Liver (tissue), 3 donors: ENCODE measurements around the gene PDIA3.

Experiments used
- EGR1 ChIP-seq, 2 donors: IDR thresholded peaks; 2 replicates each; pipeline ENCODE4 v1.6.1; 2016 to 2018; ENCODE audit warnings: antibody characterized with exemption in 2 of 2, low read depth in 2 of 2
- GABPA ChIP-seq, 2 donors: IDR thresholded peaks in 1 of 2; conservative IDR thresholded peaks in 1 of 2; 2 replicates each; pipeline ENCODE4 v1.6.1; 2016; ENCODE audit warnings: antibody characterized with exemption in 2 of 2, mild to moderate bottlenecking in 1 of 2, moderate library complexity in 1 of 2
- JUND ChIP-seq, 2 donors: IDR thresholded peaks; 2 replicates each; pipeline ENCODE4 v1.6.1; 2016; ENCODE audit warnings: antibody characterized with exemption in 2 of 2
- MAX ChIP-seq: IDR thresholded peaks from 2 replicates; pipeline ENCODE4 v1.6.1; 2016; ENCODE audit warnings: antibody characterized with exemption
- SP1 ChIP-seq: IDR thresholded peaks from 2 replicates; pipeline ENCODE4 v1.6.1; 2018; ENCODE audit warnings: antibody characterized with exemption, mild to moderate bottlenecking
- TAF1 ChIP-seq: conservative IDR thresholded peaks from 2 replicates; pipeline ENCODE4 v1.6.1; 2016; ENCODE audit warnings: antibody characterized with exemption, mild to moderate bottlenecking
- TF ChIP-seq, protein P1 (sequence below): fragments of 150-350 bp; IDR thresholded peaks from 2 replicates; pipeline ENCODE4 v1.5.1; 2017; ENCODE audit warnings: improper control_type of control experiment, low read depth, low read length; ENCODE audit not compliant: missing input control
- donor health status: healthy.
- donor health status: healthy.

DNA sequence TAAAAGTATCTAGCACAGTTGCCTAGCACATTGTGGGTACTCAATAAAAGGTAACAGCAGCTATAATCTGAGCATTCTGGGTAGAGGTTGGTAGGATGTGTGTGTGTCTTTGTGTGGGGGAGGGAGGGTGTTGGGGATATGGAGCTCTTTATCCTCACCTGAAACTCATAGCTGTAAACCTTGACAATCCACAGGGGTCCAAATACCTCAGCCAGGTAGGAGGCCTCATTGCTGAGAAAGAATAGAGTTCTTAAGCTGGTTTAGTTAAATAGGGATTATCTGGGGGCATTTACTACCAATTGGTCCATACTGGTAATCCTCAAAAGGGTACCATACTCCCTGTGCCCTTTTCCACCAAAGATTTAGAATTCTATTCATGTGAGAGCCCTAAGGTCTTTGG lies 49.8 kb downstream of the PDIA3 start:
- TF ChIP-seq, protein P1, sequence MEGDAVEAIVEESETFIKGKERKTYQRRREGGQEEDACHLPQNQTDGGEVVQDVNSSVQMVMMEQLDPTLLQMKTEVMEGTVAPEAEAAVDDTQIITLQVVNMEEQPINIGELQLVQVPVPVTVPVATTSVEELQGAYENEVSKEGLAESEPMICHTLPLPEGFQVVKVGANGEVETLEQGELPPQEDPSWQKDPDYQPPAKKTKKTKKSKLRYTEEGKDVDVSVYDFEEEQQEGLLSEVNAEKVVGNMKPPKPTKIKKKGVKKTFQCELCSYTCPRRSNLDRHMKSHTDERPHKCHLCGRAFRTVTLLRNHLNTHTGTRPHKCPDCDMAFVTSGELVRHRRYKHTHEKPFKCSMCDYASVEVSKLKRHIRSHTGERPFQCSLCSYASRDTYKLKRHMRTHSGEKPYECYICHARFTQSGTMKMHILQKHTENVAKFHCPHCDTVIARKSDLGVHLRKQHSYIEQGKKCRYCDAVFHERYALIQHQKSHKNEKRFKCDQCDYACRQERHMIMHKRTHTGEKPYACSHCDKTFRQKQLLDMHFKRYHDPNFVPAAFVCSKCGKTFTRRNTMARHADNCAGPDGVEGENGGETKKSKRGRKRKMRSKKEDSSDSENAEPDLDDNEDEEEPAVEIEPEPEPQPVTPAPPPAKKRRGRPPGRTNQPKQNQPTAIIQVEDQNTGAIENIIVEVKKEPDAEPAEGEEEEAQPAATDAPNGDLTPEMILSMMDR = no peak
- TF ChIP-seq TAF1 (no peak), EGR1 (IDR thresholded peaks at IDR 0.05; ENCODE audit: low read depth in 2 of 2) (no peak), JUND (IDR thresholded peaks at IDR 0.05) (no peak), MAX (no peak), GABPA (IDR thresholded peaks at IDR 0.05 in 1 of 2, conservative IDR thresholded peaks at IDR 0.05 in 1 of 2) (no peak), SP1 (no peak)
